A673 (cell line): ENCODE data around the gene CDKAL1. TPM values are rescaled to one million over a fixed set of nuclear protein-coding genes. Genes with fewer than 3 reads are reported as not detected.
"Not testable (repeated sequence)": the region's sequence is repeated elsewhere in the genome, so short reads cannot be mapped to it uniquely, and the experiment has no call there.

Experiments
- BruUV-seq: library from RNA; stranded (reverse); fragments of 400-500 nt; replicated peaks from 2 replicates; lab custom pipeline; 2021; lab: Mats Ljungman, UMichigan
- CTCF ChIA-PET: fragments of 300-600 bp; sonication (Branson Sonifier 250); formaldehyde crosslinking; loops from one replicate; lab custom pipeline; 2022; ENCODE audit warnings: antibody characterized with exemption; lab: Charles Lee
- POLR2A ChIA-PET: fragments of 300-600 bp; sonication (Branson Sonifier 250); formaldehyde crosslinking; loops from one replicate; lab custom pipeline; 2022; ENCODE audit warnings: antibody characterized with exemption; ENCODE audit not compliant: low non-redundant PET; lab: Charles Lee
- DNase-seq: peaks from one replicate; pipeline ENCODE4 v3.0.0-alpha.2; 2015; ENCODE audit warnings: low spot score
- H3K27ac ChIP-seq: fragments of 200-600 bp; sonication (generic); 2 replicates; pipeline ENCODE4 v1.5.1; 2016; ENCODE audit warnings: mixed run types, low read depth, mild to moderate bottlenecking, mixed read lengths, antibody characterized with exemption, low read length; ENCODE audit not compliant: poor library complexity, severe bottlenecking
- H3K27me3 ChIP-seq: fragments of 200-600 bp; sonication (generic); replicated peaks from 2 replicates; pipeline ENCODE4 v1.6.1; 2017; ENCODE audit warnings: mixed run types, low read depth, mild to moderate bottlenecking, mixed read lengths, antibody characterized with exemption, low read length; ENCODE audit not compliant: insufficient read depth, poor library complexity
- H3K36me3 ChIP-seq: fragments of 200-600 bp; sonication (generic); 2 replicates; pipeline ENCODE4 v1.6.1; 2016; ENCODE audit warnings: mixed run types, mild to moderate bottlenecking, mixed read lengths, antibody characterized with exemption, low read length; ENCODE audit not compliant: insufficient read depth, poor library complexity, severe bottlenecking
- H3K4me1 ChIP-seq: fragments of 200-600 bp; sonication (generic); 2 replicates; pipeline ENCODE4 v1.6.1; 2017; ENCODE audit warnings: mixed run types, mild to moderate bottlenecking, mixed read lengths, antibody characterized with exemption, low read length; ENCODE audit not compliant: insufficient read depth, poor library complexity, severe bottlenecking
- H3K4me3 ChIP-seq: fragments of 200-600 bp; sonication (generic); 2 replicates; pipeline ENCODE4 v1.5.1; 2016; ENCODE audit warnings: low read depth, mixed run types, mild to moderate bottlenecking, mixed read lengths, low read length; ENCODE audit not compliant: poor library complexity, severe bottlenecking
- H3K9me3 ChIP-seq: fragments of 200-600 bp; sonication (generic); 2 replicates; pipeline ENCODE4 v1.6.1; 2016; ENCODE audit warnings: mixed run types, low read depth, mild to moderate bottlenecking, mixed read lengths, antibody characterized with exemption, low read length; ENCODE audit not compliant: poor library complexity, severe bottlenecking
- EZH2 ChIP-seq: fragments of 200-600 bp; sonication (generic); IDR thresholded peaks from 2 replicates; pipeline ENCODE4 v1.6.1; 2017; ENCODE audit warnings: borderline replicate concordance, low read depth, mild to moderate bottlenecking, mixed read lengths, antibody characterized with exemption, low read length; ENCODE audit not compliant: poor library complexity, severe bottlenecking
- intact Hi-C: fragments of 100-400 bp; cut with micrococcal nuclease; formaldehyde crosslinking; loops from one replicate; pipeline ENCODE4 v1.10.0; 2022; ENCODE audit not compliant: unreplicated experiment
- total RNA-seq: library from RNA; stranded (reverse); gene quantifications from 2 replicates; pipeline ENCODE4 v1.2.3, GENCODE V29; 2021
- TF ChIP-seq, protein P1 (sequence below): fragments of 300-800, 200-600 bp; sonication (generic); conservative IDR thresholded peaks from 2 replicates; pipeline ENCODE4 v1.5.1; 2017; ENCODE audit warnings: low read depth, mild to moderate bottlenecking, antibody characterized with exemption, low read length, moderate library complexity, mixed read lengths

The CDKAL1 gene
- total RNA-seq, 1 experiment from 2014 or later, result 35.5 TPM

- ChIA-PET CTCF (no interaction called here), POLR2A (no interaction called here)
- H3K4me1 ChIP-seq, result peaks cover 5% of the 10 kb centered on the region
- no peak overlapping the region for H3K4me3 ChIP-seq
- no peaks in the 10 kb centered on the region for H3K9me3 ChIP-seq
- no peaks in the 10 kb centered on the region for H3K36me3 ChIP-seq
- DNase-seq, result no peak
- intact Hi-C loops, result no loop called here
- BruUV-seq, result no TSS peak
- H3K27me3 ChIP-seq, result no peaks in the 10 kb centered on the region
- TF ChIP-seq EZH2, result no peak
- TF ChIP-seq, protein P1, sequence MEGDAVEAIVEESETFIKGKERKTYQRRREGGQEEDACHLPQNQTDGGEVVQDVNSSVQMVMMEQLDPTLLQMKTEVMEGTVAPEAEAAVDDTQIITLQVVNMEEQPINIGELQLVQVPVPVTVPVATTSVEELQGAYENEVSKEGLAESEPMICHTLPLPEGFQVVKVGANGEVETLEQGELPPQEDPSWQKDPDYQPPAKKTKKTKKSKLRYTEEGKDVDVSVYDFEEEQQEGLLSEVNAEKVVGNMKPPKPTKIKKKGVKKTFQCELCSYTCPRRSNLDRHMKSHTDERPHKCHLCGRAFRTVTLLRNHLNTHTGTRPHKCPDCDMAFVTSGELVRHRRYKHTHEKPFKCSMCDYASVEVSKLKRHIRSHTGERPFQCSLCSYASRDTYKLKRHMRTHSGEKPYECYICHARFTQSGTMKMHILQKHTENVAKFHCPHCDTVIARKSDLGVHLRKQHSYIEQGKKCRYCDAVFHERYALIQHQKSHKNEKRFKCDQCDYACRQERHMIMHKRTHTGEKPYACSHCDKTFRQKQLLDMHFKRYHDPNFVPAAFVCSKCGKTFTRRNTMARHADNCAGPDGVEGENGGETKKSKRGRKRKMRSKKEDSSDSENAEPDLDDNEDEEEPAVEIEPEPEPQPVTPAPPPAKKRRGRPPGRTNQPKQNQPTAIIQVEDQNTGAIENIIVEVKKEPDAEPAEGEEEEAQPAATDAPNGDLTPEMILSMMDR, result no peak
- H3K27ac ChIP-seq, result no peak overlapping the region
Measured at GRCh38 chr6:20722455-20722854, 188.2 kb downstream of the CDKAL1 start.

GRCh38 chr6:20723236-20723635 is 189.0 kb downstream of the CDKAL1 start:
- no peak for TF ChIP-seq EZH2
- TF ChIP-seq, protein P1, result no peak
- CTCF ChIA-PET, result no interaction called here
- BruUV-seq, result no TSS peak
- peaks cover 5% of the 10 kb centered on the region for H3K4me1 ChIP-seq
- POLR2A ChIA-PET, result no interaction called here
- intact Hi-C loops, result no loop called here
- DNase-seq, result no peak
- H3K9me3 ChIP-seq, result no peaks in the 10 kb centered on the region
- H3K27ac ChIP-seq, result no peak overlapping the region
- H3K36me3 ChIP-seq, result no peaks in the 10 kb centered on the region
- H3K4me3 ChIP-seq, result no peak overlapping the region
- no peaks in the 10 kb centered on the region for H3K27me3 ChIP-seq

- Histone ChIP-seq H3K27me3 (no peaks in the 10 kb centered on the region), H3K27ac (no peak overlapping the region), H3K9me3 (no peaks in the 10 kb centered on the region), H3K4me1 (peaks cover 5% of the 10 kb centered on the region), H3K4me3 (no peak overlapping the region), H3K36me3 (no peaks in the 10 kb centered on the region)
- intact Hi-C loops, result no loop called here
- POLR2A ChIA-PET, result interaction anchor here (0.6 kb wide), 1 partner anchor 194 kb away, joined by 4 read pairs; no protein-coding TSS in a partner anchor
- CTCF ChIA-PET, result no interaction called here
- DNase-seq, result no peak
- TF ChIP-seq, protein P1, result no peak
- no peak for TF ChIP-seq EZH2
- BruUV-seq, result no TSS peak
Measured at GRCh38 chr6:20724443-20725190, 190.4 kb downstream of the CDKAL1 start.

DNA sequence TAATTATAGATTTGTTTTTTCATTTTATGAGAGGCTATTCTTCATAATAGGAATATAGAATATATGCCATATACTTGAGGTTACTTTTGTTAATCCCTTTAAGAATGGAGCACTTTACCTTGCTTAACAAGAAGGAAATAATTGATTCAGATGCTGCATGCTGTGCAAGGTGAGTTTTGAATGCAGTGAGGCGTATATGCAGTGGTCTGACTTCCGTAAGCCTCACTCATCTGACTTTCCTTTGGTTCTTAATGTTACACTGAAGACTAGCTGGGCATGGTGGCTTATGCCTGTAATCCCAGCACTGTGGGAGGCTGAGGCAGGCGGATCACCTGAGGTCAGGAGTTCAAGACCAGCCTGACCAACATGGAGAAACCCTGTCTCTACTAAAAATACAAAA is 191.0 kb downstream of the CDKAL1 start:
- H3K9me3 ChIP-seq, H3K36me3 ChIP-seq, H3K4me1 ChIP-seq, H3K4me3 ChIP-seq, DNase-seq, H3K27ac ChIP-seq, H3K27me3 ChIP-seq, BruUV-seq, POLR2A ChIA-PET, intact Hi-C loops, CTCF ChIA-PET: not testable (repeated sequence)
